Transverse colon (tissue), 4 donors: ENCODE measurements around the gene PALS1. TPM values are rescaled to one million over a fixed set of nuclear protein-coding genes. Genes with fewer than 3 reads are reported as not detected.

Source experiments
- DNase-seq: peaks from one replicate; pipeline ENCODE4 v3.0.0-alpha.2; 2019
- H3K27ac ChIP-seq, 4 donors: fragments of 200-600 bp; sonication (generic); 2 replicates each; pipeline ENCODE4 v1.5.1; 2016 to 2018; ENCODE audit warnings: inconsistent platforms in 4 of 4
- H3K27me3 ChIP-seq: fragments of 200-600 bp; sonication (generic); 2 replicates; pipeline ENCODE4 v1.5.1; 2017; ENCODE audit warnings: inconsistent platforms
- H3K36me3 ChIP-seq, 4 donors: fragments of 200-600 bp; sonication (generic); 2 replicates each; pipeline ENCODE4 v1.5.1; 2017 to 2019; ENCODE audit warnings: inconsistent platforms in 4 of 4
- H3K4me1 ChIP-seq, 4 donors: fragments of 200-600 bp; sonication (generic); 2 replicates each; pipeline ENCODE4 v1.5.1; 2017 to 2020; ENCODE audit warnings: inconsistent platforms in 4 of 4
- H3K4me3 ChIP-seq, 4 donors: fragments of 200-600 bp; sonication (generic); 1 replicate in 1 of 4; 2 replicates in 3 of 4; pipeline versions ENCODE4 v1.5.1 to v1.6.1; 2017 to 2019; ENCODE audit warnings: inconsistent platforms in 4 of 4
- H3K9me3 ChIP-seq, 2 donors: fragments of 200-600 bp; sonication (generic); 2 replicates each; pipeline ENCODE4 v1.5.1; 2017 to 2019; ENCODE audit warnings: inconsistent platforms in 2 of 2
- EP300 ChIP-seq: sonication (generic); formaldehyde crosslinking; IDR thresholded peaks from one replicate; pipeline ENCODE4 v1.6.1; 2017; ENCODE audit warnings: antibody characterized with exemption, low read depth
- POLR2A ChIP-seq: fragments of 450-650 bp; IDR thresholded peaks from one replicate; pipeline ENCODE4 v1.6.1; 2016; ENCODE audit warnings: antibody characterized with exemption, mild to moderate bottlenecking, moderate library complexity
- POLR2AphosphoS5 ChIP-seq, 3 donors: sonication (generic); formaldehyde crosslinking; IDR thresholded peaks; one replicate each; pipeline ENCODE4 v1.6.1; 2016; ENCODE audit warnings: antibody characterized with exemption in 3 of 3
- WGBS, 2 donors: methylation state at CpG; one replicate each; pipeline ENCODE4 v1.1.5; 2018; ENCODE audit warnings: low coverage in 1 of 2; 5-methylcytosine and 5-hydroxymethylcytosine counted together
- in situ Hi-C, 4 donors: fragments of 200-750 bp; cut with MboI; loops; one replicate each; pipeline versions ENCODE4 v1.15.0 to v1.15.1; 2017; ENCODE audit warnings: low sequenced_read_pairs in 3 of 4, low pct_ligation_motif_present in 1 of 4, low pct_unique_long_range_greater_than_20kb in 1 of 4
- intact Hi-C: fragments of 100-400 bp; cut with DNase I; formaldehyde crosslinking; loops from one replicate; pipeline ENCODE4 v1.15.1; 2023; ENCODE audit warnings: low total_unique reads
- total RNA-seq, 4 donors: library from RNA; depleted of rRNA; stranded (reverse); fragments of >200 nt; gene quantifications; one replicate each; pipeline ENCODE4 v1.1.0, GENCODE V29; 2016
- TF ChIP-seq, protein P1 (sequence below), 5 experiments: fragments of 200-600 bp in 3 of 5; fragments of 450-650 bp in 2 of 5; sonication (generic) in 3 of 5; IDR thresholded peaks; 1 replicate in 2 of 5; 2 replicates in 3 of 5; pipeline ENCODE4 v1.5.1; 2016 to 2017; ENCODE audit warnings: antibody characterized with exemption in 5 of 5, inconsistent platforms in 3 of 5, mild to moderate bottlenecking in 2 of 5, moderate library complexity in 1 of 5

PALS1 gene
- total RNA-seq, 4 donors from 2014 or later: 8.6 to 77.1 (median 49.5) TPM

DNA sequence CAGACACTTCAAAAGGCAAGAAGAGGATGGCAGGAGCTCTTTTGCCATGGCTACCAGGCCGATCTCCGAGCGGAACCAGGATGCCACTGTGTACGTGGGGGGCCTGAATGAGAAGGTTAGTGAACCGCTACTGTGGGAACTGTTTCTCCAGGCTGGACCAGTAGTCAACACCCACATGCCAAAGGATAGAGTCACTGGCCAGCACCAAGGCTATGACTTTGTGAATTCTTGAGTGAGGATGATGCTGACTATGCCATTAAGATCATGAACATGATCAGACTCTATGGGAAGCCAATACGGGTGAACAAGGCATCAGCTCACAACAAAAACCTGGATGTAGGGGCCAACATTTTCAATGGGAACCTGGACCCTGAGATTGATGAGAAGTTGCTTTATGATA lies 42.2 kb upstream of the PALS1 start:
- TF ChIP-seq EP300 (no peak), POLR2AphosphoS5 (IDR thresholded peaks at IDR 0.05) (no peak), POLR2A (no peak)
- TF ChIP-seq, protein P1, sequence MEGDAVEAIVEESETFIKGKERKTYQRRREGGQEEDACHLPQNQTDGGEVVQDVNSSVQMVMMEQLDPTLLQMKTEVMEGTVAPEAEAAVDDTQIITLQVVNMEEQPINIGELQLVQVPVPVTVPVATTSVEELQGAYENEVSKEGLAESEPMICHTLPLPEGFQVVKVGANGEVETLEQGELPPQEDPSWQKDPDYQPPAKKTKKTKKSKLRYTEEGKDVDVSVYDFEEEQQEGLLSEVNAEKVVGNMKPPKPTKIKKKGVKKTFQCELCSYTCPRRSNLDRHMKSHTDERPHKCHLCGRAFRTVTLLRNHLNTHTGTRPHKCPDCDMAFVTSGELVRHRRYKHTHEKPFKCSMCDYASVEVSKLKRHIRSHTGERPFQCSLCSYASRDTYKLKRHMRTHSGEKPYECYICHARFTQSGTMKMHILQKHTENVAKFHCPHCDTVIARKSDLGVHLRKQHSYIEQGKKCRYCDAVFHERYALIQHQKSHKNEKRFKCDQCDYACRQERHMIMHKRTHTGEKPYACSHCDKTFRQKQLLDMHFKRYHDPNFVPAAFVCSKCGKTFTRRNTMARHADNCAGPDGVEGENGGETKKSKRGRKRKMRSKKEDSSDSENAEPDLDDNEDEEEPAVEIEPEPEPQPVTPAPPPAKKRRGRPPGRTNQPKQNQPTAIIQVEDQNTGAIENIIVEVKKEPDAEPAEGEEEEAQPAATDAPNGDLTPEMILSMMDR (IDR thresholded peaks at IDR 0.05): no peak
- whole genome bisulfite sequencing, 2 donors: 97% methylated on average over 6 of the region's 6 CpGs; no CpG with 5 or more reads in 1 of the 2 donors
- Histone ChIP-seq H3K4me3 (no peak overlapping the region), H3K27ac (no peak overlapping the region), H3K4me1 (no peaks in the 10 kb centered on the region), H3K36me3 (no peaks in the 10 kb centered on the region), H3K27me3 (no peaks in the 10 kb centered on the region), H3K9me3 (no peaks in the 10 kb centered on the region)
- no peak for DNase-seq
- intact Hi-C loops (no loop called here), in situ Hi-C loops (no loop called here)

DNA sequence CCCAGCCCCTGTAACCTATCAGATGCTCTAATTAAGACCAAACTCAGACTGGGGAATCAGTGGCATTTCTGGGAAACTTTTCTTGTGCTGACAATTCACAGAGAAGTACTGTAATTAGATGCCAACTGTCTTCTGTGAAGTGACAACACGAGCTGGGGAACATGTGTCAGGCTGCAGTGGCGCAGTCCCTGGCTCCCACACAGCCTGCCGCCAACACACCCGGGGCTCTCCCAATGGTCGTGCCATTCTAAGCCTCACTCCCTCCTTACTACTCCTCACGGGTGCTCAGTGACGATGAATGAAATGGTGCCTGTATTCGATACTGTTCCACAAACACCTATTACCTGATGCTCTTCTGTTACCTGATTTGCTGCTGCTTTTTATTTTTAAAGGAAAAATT lies 33.4 kb upstream of the PALS1 start:
- no peaks in the 10 kb centered on the region for H3K4me1 ChIP-seq
- in situ Hi-C loops: no loop called here
- intact Hi-C loops: no loop called here
- H3K36me3 ChIP-seq: no peaks in the 10 kb centered on the region
- no peak overlapping the region for H3K4me3 ChIP-seq
- no peaks in the 10 kb centered on the region for H3K9me3 ChIP-seq
- WGBS, 2 donors: 89 to 91% methylated on average over 3 to 8 of the region's 8 CpGs
- no peak overlapping the region for H3K27ac ChIP-seq
- no peaks in the 10 kb centered on the region for H3K27me3 ChIP-seq
- no peak for DNase-seq
- TF ChIP-seq EP300 (no peak), POLR2AphosphoS5 (IDR thresholded peaks at IDR 0.05) (no peak), POLR2A (no peak)
- TF ChIP-seq, protein P1 (IDR thresholded peaks at IDR 0.05): no peak

DNA sequence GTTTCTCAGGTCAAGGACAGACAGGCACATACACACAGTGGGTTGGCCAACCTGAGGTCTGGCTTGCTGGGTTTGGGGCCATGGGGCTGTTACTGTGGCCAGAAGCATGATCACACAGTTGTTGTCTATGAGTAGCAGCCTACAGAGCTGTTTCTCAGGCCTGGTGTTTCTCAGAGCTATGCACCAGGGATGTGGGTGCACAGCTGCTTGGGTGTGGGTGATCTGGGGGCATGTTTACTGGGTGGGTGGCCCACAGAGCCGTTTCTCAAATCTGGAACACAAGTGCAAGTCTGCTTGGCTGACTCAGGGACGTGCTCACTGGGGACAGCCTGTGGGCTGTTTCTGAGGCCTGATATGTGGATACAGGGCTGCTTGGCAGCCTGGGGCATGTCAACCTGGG lies 23.1 kb upstream of the PALS1 start:
- no peaks in the 10 kb centered on the region for H3K27me3 ChIP-seq
- TF ChIP-seq, protein P1 (IDR thresholded peaks at IDR 0.05): no peak
- no peak for TF ChIP-seq EP300
- TF ChIP-seq POLR2AphosphoS5 (IDR thresholded peaks at IDR 0.05): no peak
- TF ChIP-seq POLR2A: no peak
- in situ Hi-C loops: no loop called here
- intact Hi-C loops: no loop called here
- DNase-seq: no peak
- H3K36me3 ChIP-seq: no peaks in the 10 kb centered on the region
- 40 to 55% methylated on average over 1 to 2 of the region's 2 CpGs for WGBS, 2 donors
- no peak overlapping the region for H3K4me3 ChIP-seq
- H3K27ac ChIP-seq: no peak overlapping the region
- H3K4me1 ChIP-seq: peaks cover 0 to 15% (median 11%) of the 10 kb centered on the region in 4 donors
- no peaks in the 10 kb centered on the region for H3K9me3 ChIP-seq

DNA sequence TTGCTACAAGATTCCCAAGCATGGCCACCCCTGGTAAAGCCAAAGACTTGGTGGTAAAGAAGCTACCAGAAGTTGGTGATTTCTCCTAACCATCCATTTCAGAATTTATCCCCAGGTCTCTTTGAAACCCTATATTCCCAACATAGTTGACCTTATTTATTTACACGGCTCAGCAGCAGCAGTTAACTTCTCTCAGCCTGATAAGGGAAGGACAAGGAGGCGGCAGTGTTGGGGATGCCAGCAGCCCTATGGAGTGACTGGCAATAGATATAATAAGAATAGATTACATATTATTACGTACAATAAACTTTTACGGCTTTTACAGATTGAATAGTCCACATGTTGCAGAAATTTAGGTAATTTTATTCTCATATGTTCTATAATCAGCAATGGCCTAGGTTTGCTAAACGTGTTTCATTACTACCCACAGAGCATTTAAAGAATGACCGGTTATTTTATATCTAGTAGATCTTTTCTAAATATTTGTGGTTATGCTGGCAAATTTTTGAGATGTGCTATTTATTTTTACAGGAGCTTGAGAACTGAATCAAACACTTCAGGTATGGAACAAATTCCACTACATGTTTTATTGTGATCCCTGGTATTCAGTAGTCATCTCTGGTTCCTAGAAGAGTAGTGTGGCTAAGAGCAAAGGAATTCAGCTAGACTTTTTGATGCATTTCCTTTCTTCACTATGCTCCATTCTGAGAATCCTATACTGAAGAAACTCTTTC lies 19.8 kb upstream of the PALS1 start:
- peak; percentile 41 for DNase-seq
- intact Hi-C loops (no loop called here), in situ Hi-C loops (no loop called here)
- H3K27ac ChIP-seq: no peak overlapping the region
- H3K4me1 ChIP-seq: peaks cover 0 to 15% (median 11%) of the 10 kb centered on the region in 4 donors
- TF ChIP-seq POLR2AphosphoS5 (IDR thresholded peaks at IDR 0.05): no peak
- TF ChIP-seq POLR2A: no peak
- TF ChIP-seq, protein P1 (IDR thresholded peaks at IDR 0.05): no peak
- TF ChIP-seq EP300: no peak
- no peaks in the 10 kb centered on the region for H3K27me3 ChIP-seq
- H3K9me3 ChIP-seq: no peaks in the 10 kb centered on the region
- WGBS, 2 donors: 47 to 68% methylated on average over 6 of the region's 6 CpGs
- no peak overlapping the region for H3K4me3 ChIP-seq
- H3K36me3 ChIP-seq: no peaks in the 10 kb centered on the region
